Measurements from ENCODE around the gene CYYR1. TPM values are rescaled to one million over a fixed set of nuclear protein-coding genes. Genes with fewer than 3 reads are reported as not detected.

Gene CYYR1
- total RNA-seq, 1 donor from 2014 or later = 31.7 TPM

GRCh38 chr21:26447932-26448475, 125.1 kb downstream of the CYYR1 start:
- ATAC-seq = no peak
- no peak for DNase-seq (ENCODE audit: low spot score)
- intact Hi-C loops (cut with DNase I) = no loop called here

GRCh38 chr21:26445440-26445839, 127.6 kb downstream of the CYYR1 start:
- ATAC-seq (no peak), DNase-seq (ENCODE audit: low spot score) (no peak)
- intact Hi-C loops (cut with DNase I) = no loop called here

- DNase-seq (ENCODE audit: low spot score) (no peak), ATAC-seq (no peak)
- intact Hi-C loops (cut with DNase I) = no loop called here
Measured at GRCh38 chr21:26444646-26445045, 128.4 kb downstream of the CYYR1 start.

- intact Hi-C loops (cut with DNase I) = no loop called here
- DNase-seq (ENCODE audit: low spot score) (no peak), ATAC-seq (no peak)
Measured at GRCh38 chr21:26443867-26444266, 129.2 kb downstream of the CYYR1 start.

DNA sequence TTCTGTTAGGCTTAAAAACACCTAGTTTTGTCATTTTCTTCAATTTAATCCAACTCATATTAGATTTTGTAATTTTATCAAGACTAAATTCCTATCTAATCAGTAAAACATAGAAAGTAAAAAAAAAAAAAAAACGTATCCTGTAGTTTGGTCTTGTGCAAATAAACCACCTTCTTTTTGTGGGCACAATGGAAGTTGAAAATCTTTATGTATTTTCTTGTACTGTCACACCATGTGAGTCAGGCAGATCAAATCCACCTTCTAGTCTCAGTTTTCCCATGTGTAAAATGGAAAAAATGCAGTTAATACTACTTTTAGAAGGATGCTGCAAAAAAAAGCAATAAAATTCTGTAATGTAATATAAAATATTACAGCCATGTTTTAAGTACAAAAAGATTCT, 129.8 kb downstream of the CYYR1 start:
- no peak for ATAC-seq
- intact Hi-C loops (cut with DNase I) = no loop called here
- DNase-seq (ENCODE audit: low spot score) = no peak

- intact Hi-C loops (cut with DNase I) = no loop called here
Measured at GRCh38 chr21:26441149-26441548, 131.9 kb downstream of the CYYR1 start.

DNA sequence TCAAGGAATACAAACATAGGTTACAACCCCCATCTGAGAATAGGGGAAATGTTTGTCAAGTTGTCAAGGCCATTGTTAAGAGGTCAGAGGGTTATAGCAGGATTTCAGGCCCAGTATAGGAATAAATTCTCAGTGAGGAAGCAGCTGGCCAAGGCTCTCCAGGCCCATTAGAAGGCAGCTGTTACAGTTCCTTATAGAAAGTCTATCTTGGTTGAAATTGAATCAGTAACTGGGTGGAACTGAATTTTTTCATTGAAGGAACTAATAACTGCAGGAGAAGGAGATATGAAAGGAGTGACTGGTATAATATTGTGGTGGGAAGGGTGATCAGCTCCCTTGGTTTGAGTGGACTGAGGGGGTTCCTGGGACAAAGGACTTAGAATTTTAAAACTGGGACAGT, 134.1 kb downstream of the CYYR1 start:
- DNase-seq (ENCODE audit: low spot score) (no peak), ATAC-seq (no peak)
- intact Hi-C loops (cut with DNase I) = no loop called here

More at GRCh38 chr21:26441149-26441548, 131.9 kb downstream of the CYYR1 start:
- ATAC-seq (no peak), DNase-seq (ENCODE audit: low spot score) (no peak)

DNA sequence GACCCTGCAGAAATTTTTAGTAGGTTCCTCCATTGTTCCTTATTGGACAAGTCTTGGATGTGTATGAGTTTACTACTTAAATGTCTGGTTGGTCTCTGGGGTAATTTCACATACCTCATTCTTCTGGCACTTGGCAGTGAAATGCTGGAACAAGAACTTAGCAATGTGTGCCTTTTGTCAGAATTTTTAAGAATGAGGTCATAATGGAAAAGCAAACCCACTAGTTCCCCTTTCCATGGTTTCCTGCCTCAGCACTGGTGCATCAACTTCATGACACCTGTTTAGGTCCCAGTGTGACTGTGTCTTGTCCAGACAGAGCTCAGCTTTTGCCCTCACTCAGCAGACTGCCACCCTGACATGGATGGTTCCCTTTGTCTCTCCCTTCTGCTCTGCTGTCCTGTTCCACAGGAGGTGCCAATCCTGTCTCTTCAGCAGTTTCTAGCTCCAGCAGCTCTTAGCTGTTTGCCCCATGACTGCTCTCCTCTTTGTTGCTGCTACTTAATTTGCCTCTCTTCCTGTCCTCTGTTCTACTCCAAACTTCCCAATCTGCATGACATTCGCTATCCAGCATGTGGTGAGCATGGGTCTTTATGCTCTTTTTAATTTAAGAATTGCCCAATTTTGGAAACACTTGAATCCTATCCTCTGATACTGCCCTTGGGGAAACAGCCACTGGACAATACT, 135.6 kb downstream of the CYYR1 start:
- intact Hi-C loops (cut with DNase I) = no loop called here
- ATAC-seq = no peak

GRCh38 chr21:26433386-26433785, 139.7 kb downstream of the CYYR1 start:
- intact Hi-C loops (cut with DNase I) = no loop called here
- DNase-seq (ENCODE audit: low spot score) (no peak), ATAC-seq (no peak)

More for the DNA sequence above, 135.6 kb downstream of the CYYR1 start:
- no peak for DNase-seq (ENCODE audit: low spot score)

GRCh38 chr21:26432410-26432809, 140.7 kb downstream of the CYYR1 start:
- ATAC-seq (no peak), DNase-seq (ENCODE audit: low spot score) (no peak)
- intact Hi-C loops (cut with DNase I) = no loop called here

- DNase-seq (ENCODE audit: low spot score) = no peak
- intact Hi-C loops (cut with DNase I) = no loop called here
- no peak for ATAC-seq
Measured at GRCh38 chr21:26425576-26425975, 147.5 kb downstream of the CYYR1 start.

GRCh38 chr21:26423511-26423910, 149.6 kb downstream of the CYYR1 start:
- intact Hi-C loops (cut with DNase I) = no loop called here
- DNase-seq (ENCODE audit: low spot score) = no peak
- ATAC-seq = no peak

DNA sequence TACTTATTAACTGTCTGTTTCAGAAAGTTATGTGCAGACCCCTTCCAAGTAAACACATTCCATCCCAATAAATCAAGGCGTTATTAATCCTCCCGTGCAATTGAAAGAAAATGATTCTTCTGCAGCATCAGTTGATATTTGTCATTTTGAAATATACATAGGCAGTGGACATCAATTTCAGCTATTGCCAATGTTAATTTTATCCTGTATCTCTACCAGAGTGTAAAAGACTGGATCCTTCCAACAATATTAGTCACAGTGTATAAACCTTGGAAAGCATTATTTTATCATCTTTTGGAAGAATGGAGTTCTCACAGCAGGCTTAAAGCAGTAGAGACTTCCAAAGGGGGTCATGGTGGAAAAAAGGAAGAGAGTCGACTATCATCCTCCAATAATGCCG, 150.4 kb downstream of the CYYR1 start:
- ATAC-seq (no peak), DNase-seq (ENCODE audit: low spot score) (no peak)
- intact Hi-C loops (cut with DNase I) = no loop called here

DNA sequence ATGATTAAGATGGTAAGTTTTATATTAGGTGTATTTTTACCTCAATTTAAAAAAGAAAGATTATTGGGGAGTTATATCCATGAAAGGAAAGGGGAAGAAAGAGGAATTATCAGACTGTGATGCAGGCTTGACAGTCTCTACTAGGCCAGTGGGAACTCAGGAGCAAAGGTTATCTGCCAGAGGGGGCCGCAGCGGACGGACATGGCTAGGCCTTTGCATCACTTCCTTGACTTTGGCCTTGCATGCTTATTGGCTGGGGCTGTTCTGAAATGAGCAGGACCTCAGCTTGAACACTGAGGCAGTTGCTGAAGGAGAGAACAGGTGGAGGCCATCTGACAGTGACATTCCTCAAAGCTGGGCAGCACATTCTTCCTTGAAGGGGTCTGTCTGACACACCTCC, 150.9 kb downstream of the CYYR1 start:
- ATAC-seq = no peak
- intact Hi-C loops (cut with DNase I) = no loop called here

DNA sequence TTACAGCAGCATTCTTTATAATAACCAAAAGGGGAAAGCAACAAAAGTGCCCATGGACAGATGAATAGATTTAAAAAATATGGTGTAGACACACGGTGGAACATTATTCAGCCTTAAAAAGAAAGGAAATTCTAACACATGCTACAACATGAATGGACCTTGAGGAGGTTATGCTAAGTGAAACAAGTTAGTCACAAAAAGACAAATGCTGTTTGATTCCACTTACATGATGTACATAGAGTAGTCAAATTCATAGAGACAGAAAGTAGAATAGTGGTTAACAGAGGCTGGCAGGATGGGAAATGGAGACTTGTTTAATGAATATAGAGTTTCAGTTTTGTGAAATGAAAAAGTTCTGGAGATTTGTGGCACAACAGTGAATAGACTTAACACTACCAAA, 151.4 kb downstream of the CYYR1 start:
- intact Hi-C loops (cut with DNase I) = no loop called here
- DNase-seq (ENCODE audit: low spot score) (no peak), ATAC-seq (no peak)

More for the DNA sequence above, 150.9 kb downstream of the CYYR1 start:
- no peak for DNase-seq (ENCODE audit: low spot score)

Measured in sciatic nerve (tissue), 2 donors.